Measurements from ENCODE around the gene PRR36. TPM values are rescaled to one million over a fixed set of nuclear protein-coding genes. Genes with fewer than 3 reads are reported as not detected.
A peak's percentile ranks its signal among the peaks of the same experiment; 100 is the strongest.

PRR36 gene
- total RNA-seq, 1 donor from 2014 or later: 0.80 TPM

DNA sequence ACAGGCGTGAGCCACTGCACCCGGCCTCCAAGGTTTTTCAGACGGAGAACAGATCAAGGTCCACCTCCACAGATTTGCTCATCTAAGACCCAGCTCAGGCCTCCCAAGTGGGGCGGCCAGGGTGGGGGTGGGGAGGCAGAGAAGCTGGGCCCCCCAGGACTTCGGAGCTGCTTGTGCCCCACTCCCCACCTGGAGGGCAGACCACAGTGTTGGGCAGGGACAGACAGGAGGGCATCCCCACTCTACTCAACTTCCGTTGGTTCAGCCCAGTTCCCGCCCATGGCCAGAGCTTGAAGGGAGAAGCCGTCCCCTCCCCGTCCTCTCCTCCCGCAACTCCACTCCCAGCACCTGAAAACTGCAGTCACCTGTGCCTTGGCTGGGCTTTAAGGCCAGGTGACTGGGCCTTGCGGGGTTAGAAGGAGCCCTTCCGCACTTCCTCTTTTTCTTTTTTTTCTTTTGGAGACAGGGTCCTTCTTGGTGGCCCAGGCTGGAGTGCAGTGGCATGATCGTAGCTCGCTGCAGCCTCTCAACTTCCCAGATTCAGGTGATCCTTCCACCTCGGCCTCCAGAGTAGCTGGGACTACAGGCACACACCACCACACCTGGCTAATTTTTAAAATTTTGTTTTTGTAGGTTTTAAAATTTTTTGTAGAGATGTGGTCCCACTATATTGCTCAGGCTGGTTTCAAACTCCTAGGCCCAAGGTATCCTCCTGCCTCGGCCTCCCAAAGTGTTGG, 13.4 kb upstream of the PRR36 start:
- no peaks in the 10 kb centered on the region for H3K27me3 Mint-ChIP-seq (ENCODE audit: low read depth)
- peak overlapping the region; percentile 35 for H3K4me3 Mint-ChIP-seq (ENCODE audit: unreplicated experiment)
- no peak for DNase-seq (ENCODE audit: low spot score)
- H3K9me3 Mint-ChIP-seq (ENCODE audit: low read depth): no peaks in the 10 kb centered on the region
- H3K27ac Mint-ChIP-seq (ENCODE audit: unreplicated experiment): no peak overlapping the region
- H3K36me3 Mint-ChIP-seq (ENCODE audit: low read depth): no peaks in the 10 kb centered on the region
- TF ChIP-seq, protein P1, sequence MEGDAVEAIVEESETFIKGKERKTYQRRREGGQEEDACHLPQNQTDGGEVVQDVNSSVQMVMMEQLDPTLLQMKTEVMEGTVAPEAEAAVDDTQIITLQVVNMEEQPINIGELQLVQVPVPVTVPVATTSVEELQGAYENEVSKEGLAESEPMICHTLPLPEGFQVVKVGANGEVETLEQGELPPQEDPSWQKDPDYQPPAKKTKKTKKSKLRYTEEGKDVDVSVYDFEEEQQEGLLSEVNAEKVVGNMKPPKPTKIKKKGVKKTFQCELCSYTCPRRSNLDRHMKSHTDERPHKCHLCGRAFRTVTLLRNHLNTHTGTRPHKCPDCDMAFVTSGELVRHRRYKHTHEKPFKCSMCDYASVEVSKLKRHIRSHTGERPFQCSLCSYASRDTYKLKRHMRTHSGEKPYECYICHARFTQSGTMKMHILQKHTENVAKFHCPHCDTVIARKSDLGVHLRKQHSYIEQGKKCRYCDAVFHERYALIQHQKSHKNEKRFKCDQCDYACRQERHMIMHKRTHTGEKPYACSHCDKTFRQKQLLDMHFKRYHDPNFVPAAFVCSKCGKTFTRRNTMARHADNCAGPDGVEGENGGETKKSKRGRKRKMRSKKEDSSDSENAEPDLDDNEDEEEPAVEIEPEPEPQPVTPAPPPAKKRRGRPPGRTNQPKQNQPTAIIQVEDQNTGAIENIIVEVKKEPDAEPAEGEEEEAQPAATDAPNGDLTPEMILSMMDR (IDR thresholded peaks at IDR 0.05): no peak
- peaks cover 13% of the 10 kb centered on the region for H3K4me1 Mint-ChIP-seq (ENCODE audit: low read depth)

DNA sequence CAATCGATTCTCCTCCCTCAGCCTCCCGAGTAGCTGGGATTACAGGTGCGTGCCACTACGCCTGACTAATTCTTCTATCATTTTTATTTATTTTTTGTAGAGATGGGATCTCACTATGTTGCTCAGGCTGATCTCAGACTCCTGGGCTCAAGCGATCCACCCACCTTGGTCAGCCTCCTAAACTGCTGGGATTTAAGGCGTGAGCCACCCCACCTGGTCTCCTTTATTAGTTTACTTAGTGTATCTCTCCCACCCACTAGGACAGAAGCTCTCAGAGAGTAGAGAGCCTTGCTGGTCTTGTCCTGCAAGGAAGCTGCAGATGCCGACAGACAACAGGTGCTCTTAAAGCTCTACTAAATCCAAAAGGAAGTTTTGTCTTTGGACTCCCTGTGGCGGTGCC, 11.6 kb upstream of the PRR36 start:
- H3K27ac Mint-ChIP-seq (ENCODE audit: unreplicated experiment): no peak overlapping the region
- no peak overlapping the region for H3K4me3 Mint-ChIP-seq (ENCODE audit: unreplicated experiment)
- peaks cover 6% of the 10 kb centered on the region for H3K4me1 Mint-ChIP-seq (ENCODE audit: low read depth)
- no peaks in the 10 kb centered on the region for H3K9me3 Mint-ChIP-seq (ENCODE audit: low read depth)
- no peak for DNase-seq (ENCODE audit: low spot score)
- H3K27me3 Mint-ChIP-seq (ENCODE audit: low read depth): no peaks in the 10 kb centered on the region
- TF ChIP-seq, protein P1 (IDR thresholded peaks at IDR 0.05): no peak
- no peaks in the 10 kb centered on the region for H3K36me3 Mint-ChIP-seq (ENCODE audit: low read depth)

DNA sequence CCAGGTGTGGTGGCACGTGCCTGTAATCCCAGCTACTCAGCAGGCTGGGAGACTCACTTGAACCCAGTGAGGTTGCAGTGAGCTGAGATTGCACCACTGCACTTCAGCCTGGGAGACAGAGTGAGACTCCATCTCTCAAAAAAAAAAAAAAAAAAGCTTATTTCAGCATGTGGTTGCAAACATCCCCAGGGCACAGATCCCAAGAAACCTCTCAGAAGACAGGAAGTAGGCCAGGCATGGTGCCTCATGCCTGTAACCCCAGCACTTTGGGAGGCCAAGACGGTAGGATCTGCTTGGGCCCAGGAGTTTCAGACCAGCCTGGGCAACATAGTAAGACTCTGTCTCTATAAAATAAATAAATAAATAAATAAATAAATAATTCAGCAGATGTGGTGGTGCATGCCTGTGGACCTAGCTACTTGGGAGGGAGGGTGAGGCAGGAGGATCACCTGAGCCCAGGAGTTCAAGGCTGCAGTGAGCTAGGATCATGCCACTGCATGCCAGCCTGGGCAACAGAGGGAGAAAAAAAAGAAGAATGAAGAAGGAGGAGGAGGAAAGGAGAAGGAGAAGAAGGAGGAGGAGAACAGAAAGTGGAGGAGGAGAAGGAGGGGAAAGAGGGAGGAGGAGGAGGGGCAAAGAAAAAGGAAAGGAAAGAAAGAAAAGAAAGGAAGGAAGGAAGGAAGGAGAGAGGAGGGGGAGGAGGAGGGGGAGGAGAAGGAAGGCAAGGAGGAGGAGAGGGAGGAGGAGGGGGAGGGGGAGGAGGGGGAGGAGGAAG, 9.8 kb upstream of the PRR36 start:
- Mint-ChIP-seq H3K9me3 (ENCODE audit: low read depth) (no peaks in the 10 kb centered on the region), H3K4me1 (ENCODE audit: low read depth) (peaks cover 4% of the 10 kb centered on the region), H3K27ac (ENCODE audit: unreplicated experiment) (no peak overlapping the region), H3K27me3 (ENCODE audit: low read depth) (no peaks in the 10 kb centered on the region), H3K36me3 (ENCODE audit: low read depth) (no peaks in the 10 kb centered on the region), H3K4me3 (ENCODE audit: unreplicated experiment) (no peak overlapping the region)
- TF ChIP-seq, protein P1 (IDR thresholded peaks at IDR 0.05): no peak
- no peak for DNase-seq (ENCODE audit: low spot score)

DNA sequence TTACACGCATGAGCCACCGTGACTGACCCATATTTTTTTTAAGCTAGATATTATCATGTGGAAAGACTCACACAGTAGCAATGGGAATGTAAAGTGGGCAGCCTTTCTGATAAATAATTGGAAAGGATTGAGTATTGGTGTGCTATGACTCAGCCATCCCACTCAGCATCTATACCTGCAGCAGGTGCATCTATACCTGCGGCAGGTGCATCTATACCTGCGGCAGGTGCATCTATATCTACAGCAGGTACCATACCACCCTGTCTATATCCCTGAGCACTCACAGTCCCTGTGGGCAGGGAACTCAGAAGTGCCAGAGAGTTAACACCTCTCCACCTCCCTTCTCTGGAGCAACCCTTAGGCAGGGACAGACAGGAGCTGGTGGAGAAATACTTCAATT, 8.9 kb upstream of the PRR36 start:
- Mint-ChIP-seq H3K4me1 (ENCODE audit: low read depth) (no peaks in the 10 kb centered on the region), H3K4me3 (ENCODE audit: unreplicated experiment) (no peak overlapping the region), H3K36me3 (ENCODE audit: low read depth) (no peaks in the 10 kb centered on the region), H3K27me3 (ENCODE audit: low read depth) (no peaks in the 10 kb centered on the region), H3K9me3 (ENCODE audit: low read depth) (no peaks in the 10 kb centered on the region), H3K27ac (ENCODE audit: unreplicated experiment) (no peak overlapping the region)
- TF ChIP-seq, protein P1 (IDR thresholded peaks at IDR 0.05): no peak
- DNase-seq (ENCODE audit: low spot score): no peak

DNA sequence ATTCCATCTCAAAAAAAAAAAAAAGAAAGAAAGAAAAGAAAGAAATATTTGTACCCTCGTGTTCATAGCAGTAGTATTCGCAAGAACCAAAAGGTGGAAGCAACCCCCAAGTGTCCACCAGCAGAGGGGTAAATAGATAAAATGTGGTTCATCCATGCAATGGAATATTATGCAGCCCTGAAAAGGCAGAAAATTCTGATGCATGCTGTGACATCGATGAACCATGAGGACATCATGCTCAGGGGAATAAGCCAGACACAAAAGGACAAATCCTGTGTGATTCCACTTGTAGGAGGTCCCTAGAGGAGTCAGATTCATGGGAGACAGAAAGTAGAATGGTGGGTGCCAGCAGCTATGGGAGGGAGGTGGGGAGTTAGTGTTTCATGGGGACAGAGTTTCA, 7.7 kb upstream of the PRR36 start:
- no peaks in the 10 kb centered on the region for H3K27me3 Mint-ChIP-seq (ENCODE audit: low read depth)
- no peak overlapping the region for H3K27ac Mint-ChIP-seq (ENCODE audit: unreplicated experiment)
- H3K9me3 Mint-ChIP-seq (ENCODE audit: low read depth): no peaks in the 10 kb centered on the region
- H3K4me3 Mint-ChIP-seq (ENCODE audit: unreplicated experiment): no peak overlapping the region
- TF ChIP-seq, protein P1 (IDR thresholded peaks at IDR 0.05): no peak
- DNase-seq (ENCODE audit: low spot score): no peak
- peaks cover 5% of the 10 kb centered on the region for H3K4me1 Mint-ChIP-seq (ENCODE audit: low read depth)
- no peaks in the 10 kb centered on the region for H3K36me3 Mint-ChIP-seq (ENCODE audit: low read depth)
